ENCODE data around the gene RBMS3.
"Not testable (repeated sequence)": the region's sequence is repeated elsewhere in the genome, so short reads cannot be mapped to it uniquely, and the experiment has no call there.

RBMS3 gene

DNA sequence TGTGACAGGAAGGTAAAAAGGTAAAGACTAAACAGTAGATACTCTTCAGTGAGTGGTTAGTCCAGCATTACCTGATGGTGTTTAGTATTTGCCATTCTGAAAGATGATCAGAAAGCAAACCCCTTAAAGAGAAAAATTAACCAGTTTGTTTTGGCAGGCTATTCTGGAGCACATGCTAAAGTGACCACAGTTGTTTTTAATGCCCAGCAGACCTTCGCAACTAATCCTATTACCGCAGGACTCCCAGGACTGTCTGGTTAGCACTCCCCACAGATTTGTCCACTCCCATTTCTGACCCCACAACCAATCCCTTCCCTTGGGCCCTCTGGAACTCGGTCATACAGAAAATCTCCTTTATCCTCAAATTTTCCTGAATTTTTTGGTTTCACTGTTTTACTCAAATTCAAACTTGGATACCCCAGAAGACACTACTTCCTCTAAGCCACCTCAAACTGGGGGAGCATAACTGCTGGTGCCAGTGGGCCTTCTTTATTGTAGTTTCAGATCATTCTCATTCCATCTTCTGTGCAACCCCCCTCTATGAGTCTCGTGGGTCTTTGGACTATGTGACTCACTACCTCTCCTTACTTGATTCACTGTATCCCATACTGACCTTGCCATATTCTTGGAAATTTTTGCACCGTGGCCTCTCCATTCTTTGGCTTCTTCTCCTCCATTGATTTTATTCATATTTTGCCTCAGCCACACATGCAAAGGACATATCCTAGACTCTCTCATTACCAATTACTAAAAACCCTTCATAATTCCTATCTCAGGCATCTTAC lies 104.4 kb downstream of the RBMS3 start:
- DNase-seq (ENCODE audit: low read depth in 2 of 2) = no peak

DNA sequence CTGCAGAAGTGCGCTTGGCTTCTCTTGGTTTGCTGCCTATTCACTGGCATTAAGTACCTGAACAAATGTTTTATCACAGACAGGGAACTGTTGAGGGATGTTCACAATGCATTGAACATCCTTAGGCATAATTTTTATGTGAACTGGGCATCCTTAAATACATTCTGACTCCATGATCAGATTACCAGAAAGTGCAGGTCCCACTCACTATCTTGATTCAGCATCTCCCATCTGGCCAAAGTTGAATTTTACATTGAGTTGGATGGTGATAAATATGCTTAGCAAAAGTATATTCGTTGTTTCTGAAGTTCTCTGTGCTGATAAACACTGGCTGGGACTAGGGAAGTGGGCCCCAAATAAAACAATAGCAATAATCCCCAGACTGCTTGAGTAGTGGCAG lies 108.5 kb downstream of the RBMS3 start:
- no peak for DNase-seq (ENCODE audit: low read depth in 2 of 2)

DNA sequence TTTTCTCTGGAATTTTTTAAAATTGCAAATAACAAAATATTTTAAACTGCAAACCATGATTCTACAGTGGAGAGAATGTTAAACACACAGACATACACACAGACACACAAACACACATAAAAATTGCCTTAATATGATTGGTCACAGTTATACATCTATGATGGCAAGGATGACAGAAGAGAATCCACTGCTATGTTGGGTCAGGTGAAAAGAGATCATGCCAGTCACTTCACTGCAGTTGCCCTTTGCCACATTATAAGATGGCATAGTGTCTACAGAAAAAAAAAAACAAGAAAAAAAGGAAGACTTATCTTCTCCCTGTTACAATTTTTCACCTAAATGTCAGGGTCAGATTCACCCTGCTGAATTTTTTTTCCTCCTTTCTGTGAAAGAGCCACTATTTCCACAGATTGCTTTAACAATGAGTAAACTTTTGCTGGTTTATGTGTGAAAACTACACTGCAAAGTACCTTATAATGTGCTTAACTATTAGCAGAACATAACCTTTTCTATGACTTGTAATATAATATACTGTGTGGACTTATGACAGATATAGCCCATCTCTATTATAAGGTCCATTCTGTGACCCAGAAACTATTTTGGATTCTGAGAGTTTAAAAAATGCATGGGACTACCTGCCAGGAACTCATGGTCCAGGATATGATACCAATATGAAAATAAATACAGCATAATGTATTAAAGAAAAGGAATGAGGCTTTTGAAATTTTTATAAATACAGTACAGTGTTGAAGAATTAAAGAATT lies 111.9 kb downstream of the RBMS3 start:
- no peak for DNase-seq (ENCODE audit: low read depth in 2 of 2)

DNA sequence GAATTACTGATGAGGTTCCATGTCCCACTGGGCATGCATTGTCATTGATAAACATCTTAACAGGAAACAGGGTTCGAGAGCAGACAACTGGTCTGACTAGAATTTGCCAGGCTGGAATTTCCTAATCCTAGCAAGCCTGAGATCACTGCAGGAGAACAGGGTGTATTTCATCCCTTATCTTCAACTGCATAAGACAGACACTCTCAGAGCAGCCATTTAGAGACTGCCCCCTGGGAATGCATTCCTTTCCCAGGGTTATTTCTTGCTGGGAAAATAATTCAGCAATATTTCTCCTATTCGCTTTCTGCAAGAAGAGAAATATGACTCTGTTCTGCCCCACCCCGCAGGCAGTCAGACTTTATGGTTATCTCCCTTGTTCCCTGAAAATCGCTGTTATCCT lies 113.1 kb downstream of the RBMS3 start:
- not testable (repeated sequence) for DNase-seq (ENCODE audit: low read depth in 2 of 2)

DNA sequence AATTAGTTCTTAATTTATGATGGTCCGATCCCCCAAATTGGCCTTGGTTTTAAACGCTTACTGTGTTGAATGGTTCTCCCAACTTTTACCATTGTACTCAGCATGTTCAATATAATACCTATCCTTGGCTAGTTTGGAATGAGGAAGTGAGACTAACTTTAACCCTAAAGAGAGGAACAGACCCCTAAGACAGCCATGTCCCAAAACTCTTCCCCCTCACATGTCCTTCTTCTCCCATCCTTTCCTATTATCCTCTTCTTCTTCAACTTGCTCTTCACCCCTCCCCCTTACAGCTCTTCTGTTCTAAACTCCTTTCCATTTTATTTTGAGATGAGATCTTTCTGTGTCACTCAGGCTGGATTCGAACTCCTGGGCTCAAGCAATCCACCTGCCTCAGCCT lies 116.5 kb downstream of the RBMS3 start:
- DNase-seq (ENCODE audit: low read depth in 2 of 2) = no peak

DNA sequence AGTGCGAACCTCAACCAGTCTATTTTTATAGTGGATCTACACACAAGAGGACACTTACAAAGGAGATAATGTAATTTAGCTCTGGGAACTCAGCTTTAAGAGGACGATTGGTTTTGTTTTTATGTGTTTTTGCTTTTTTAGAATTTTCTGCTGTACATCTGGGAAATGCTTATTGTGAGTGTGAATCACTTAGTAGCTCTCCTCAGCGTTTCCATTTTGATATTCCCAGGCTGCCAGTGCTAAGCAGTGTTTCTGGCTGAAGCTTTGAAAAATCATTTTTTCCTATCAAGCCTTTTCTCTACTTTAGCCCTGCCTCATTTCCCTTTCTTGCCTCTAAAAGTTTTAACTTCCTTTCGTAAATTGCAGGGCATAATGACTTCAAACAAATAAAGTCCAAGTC lies 117.9 kb downstream of the RBMS3 start:
- DNase-seq (ENCODE audit: low read depth in 2 of 2) = no peak

DNA sequence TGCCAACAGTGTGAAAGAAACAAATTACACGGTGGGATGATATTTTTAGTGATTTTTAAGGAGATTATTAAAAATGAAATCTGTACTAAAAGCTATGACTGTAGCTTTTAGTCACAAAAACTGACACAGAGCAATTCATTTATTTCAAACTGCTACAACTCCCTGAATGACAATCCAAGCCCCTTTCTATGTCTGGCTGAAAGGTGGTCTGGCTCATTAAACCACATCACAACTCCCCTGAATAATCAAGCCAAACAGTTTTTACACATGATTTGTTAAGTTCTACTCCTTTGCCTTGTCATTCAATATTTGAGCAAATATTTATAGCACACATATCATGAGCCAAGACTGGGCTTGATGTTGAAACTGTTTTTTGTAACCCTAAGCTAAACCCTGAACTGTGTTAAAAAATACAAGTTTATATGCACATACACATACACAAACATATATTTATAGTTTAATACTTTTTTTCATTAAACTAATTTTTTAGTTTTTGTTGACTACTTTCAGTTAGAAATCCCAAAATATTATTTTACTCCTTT lies 125.5 kb downstream of the RBMS3 start:
- DNase-seq (ENCODE audit: low read depth in 2 of 2) = no peak

DNA sequence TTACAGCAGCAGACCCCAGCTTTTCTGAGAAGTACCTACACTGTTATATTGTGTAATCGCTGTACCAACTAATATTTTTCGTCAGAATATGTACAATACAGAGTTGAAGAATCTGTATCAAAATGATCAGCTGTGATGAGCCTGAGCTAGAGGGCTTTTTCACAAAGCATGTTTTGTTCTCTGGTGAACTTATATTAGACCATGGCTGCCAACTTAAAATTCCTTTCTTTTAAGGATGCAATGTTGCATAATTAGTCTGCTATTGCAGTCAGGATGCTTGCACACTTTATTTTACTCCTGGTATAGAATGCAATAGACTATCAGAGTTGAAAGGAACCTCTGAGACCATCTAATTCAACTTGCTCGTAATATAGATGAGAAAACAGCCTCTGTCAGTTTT lies 127.8 kb downstream of the RBMS3 start:
- no peak for DNase-seq (ENCODE audit: low read depth in 2 of 2)

DNA sequence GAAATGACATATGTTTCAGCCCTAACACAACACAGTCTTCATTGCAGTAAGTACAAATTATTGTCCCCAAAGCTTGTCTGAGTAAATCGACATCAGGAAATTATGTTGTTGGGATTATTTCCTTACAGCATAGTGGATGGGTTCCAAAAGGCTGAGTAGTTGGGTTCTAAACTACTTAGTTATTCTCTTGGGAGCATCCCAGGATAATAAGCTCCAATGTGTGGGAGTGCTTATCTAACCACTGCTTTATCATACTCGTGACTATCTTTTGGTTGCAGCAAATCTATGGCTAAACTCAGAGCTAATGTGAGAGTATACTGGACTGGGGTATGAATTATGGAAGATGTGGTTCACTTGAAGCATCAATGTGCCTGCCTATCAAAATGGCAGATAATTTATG lies 128.5 kb downstream of the RBMS3 start:
- DNase-seq (ENCODE audit: low read depth in 2 of 2) = no peak

DNA sequence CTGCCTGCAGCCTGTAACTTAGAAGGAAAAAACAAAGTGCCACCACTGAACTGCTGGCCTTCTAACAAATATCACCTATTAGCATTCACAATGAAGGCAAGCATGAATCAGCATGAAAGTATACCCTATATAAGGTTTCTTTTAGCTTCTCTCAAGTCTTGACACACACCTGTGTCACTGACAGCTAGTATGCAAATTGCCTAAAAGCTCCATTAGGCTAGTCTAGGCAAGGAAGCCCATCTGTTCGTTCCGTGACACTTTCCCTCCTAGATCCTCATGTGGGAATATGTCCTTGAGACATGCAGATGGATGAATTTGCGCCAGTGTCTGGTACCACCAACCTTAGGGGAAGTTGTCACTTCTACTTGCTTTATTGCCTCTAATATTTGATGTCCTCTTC lies 129.3 kb downstream of the RBMS3 start:
- no peak for DNase-seq (ENCODE audit: low read depth in 2 of 2)

DNA sequence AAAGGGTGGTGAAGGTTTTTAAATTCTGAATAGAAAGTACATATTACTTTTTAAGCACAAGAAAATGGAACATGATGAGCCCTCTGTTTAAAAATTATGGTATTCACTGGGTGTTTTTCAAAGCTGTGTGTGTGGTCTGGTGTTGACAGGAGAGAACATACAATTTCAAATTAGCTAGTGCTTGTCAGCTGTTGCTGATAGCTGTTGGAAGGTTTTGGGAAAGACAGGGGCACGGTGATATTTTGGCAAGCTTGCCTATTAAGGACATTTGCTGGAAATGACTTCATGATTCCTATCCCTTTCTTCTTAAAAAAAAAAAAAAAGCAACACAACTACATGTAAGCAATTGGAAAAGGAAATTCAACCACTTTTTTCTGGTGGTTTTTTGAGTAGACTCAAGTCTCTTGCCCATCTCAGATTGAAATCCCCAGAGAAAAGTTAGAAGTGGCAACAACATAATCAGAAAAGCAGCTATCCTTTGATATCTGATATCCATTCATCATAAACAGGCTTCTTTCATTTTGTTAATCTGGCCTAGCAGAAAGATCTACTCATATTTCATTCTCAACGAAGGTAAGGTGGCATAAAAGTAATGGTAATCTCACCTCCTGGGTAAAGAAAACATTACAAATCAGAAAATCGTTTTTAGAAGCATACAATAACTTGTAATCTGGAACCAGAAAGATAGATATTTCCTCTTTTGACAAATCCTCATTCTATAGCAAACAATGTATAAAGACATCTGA lies 130.0 kb downstream of the RBMS3 start:
- no peak for DNase-seq (ENCODE audit: low read depth in 2 of 2)

DNA sequence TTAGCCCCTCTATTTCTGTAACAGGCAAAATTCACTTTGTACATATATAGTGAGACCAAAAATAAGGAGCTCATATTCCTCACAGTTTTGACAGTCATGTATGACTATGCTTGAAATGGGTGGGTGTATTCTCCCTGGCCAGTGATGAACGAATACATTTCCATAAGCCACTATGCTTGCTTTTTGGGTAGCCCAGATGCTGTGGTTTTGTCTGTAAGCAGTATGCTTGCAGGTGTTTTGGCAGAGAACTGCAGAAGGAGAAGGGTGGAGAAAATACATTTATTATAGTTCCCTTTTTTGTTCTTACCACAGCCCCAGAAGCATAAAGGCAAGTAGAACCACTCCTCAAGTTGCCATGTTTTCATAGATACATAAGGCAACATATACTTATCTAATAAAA lies 131.2 kb downstream of the RBMS3 start:
- DNase-seq (ENCODE audit: low read depth in 2 of 2) = no peak

DNA sequence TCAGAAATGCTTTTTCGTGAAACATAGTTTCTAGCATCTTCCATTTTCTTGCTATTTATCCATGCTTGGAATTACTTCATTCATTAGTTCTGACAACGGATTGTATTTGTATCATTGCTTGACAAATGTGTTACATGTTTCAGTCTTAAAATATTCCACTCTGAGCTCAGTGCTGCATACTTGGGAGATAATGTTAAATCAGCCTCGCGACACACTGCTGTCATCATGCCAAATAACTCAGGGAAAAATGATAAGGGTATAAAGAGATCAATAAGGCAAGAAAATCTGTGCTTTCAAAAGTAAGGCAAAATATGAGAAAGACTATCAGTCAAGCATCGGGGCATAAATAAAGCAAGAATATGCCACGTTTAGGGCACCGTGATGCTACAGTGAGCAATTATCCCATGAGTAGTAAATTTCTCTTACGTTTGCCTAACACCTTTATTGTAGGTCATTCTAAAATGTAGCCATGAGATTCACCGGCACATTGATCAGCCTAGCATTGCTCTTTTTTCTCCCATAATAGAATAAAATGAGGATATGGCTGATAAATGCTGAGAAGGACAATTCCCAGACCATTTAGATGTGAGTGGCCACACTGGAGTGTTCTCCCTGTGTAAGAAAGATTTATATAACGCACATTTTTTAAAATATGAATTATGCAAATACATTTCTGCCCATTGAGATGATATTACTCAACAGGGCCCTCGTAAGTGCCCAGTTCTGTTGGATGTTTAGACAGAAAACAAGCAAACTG lies 133.8 kb downstream of the RBMS3 start:
- no peak for DNase-seq (ENCODE audit: low read depth in 2 of 2)

DNA sequence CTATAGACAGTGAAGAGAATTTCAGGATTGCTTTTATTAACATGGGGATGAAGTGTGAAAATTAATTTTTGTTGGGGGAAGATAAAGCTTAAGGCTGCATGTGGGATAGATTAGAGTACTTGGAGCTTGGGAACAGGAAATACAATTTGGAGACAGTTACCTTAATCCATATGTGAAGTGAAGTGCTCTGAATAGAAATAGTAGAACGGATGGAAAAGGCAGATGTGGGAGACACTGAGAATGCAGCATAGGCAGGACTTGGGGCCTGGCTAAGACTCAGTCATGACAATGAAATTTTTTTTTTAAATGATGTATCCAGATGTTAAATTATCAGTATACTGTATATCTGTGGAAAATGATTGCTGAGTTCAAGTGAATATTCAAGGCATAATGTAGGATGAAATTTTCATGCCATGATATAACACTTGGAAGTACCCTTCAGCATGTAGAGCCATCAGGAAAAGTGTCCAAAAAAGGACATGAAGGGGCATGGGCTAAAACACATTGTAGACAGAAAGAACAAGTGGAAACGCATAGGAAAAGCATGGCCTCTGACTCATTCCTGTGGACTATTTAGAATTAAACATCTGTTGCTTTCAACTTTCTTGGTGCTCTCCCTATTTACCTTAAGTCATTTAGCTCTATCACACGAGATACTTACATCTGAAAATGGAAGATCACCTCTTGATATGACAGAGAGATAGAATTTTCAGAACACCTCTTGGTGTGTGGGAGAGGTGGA lies 134.8 kb downstream of the RBMS3 start:
- no peak for DNase-seq (ENCODE audit: low read depth in 2 of 2)

DNA sequence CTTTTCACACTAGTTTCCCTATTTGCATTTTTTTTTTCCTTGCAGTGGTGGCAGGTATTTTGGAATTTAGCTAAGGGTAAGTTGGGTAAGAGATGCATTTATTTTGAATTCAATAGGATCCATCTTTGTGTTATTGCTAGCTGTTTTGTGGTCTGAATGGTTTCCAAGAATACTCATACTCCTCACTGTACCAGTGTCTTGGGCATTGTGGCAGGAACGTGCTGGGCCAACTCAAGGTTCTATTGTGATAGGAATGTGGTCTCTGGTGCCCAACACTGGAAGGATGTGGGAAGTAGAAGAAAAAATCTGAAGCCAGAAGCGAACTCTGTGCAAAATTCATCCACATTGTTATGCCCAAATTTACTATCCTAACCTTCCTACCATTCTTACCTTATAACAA lies 135.6 kb downstream of the RBMS3 start:
- DNase-seq (ENCODE audit: low read depth in 2 of 2) = no peak

DNA sequence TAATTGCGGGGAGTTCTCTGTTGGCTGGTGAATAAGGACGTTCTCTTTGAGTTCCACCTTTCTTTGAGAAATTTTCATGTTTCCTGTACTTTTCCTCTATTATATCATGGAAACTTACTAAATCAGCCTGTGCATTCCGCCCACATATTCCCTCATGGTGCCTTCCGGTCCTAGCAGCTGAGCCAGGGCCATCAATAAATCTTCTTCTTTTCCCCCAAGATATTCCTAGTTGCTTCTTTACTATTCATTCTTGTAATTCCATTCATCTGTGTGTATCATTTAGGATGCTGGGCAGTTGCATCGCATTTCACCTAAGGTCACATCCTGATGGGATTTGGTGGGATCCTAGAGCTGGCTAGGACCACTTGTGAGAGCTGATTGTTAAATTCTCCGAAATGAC lies 139.2 kb downstream of the RBMS3 start:
- DNase-seq (ENCODE audit: low read depth in 2 of 2) = no peak

DNA sequence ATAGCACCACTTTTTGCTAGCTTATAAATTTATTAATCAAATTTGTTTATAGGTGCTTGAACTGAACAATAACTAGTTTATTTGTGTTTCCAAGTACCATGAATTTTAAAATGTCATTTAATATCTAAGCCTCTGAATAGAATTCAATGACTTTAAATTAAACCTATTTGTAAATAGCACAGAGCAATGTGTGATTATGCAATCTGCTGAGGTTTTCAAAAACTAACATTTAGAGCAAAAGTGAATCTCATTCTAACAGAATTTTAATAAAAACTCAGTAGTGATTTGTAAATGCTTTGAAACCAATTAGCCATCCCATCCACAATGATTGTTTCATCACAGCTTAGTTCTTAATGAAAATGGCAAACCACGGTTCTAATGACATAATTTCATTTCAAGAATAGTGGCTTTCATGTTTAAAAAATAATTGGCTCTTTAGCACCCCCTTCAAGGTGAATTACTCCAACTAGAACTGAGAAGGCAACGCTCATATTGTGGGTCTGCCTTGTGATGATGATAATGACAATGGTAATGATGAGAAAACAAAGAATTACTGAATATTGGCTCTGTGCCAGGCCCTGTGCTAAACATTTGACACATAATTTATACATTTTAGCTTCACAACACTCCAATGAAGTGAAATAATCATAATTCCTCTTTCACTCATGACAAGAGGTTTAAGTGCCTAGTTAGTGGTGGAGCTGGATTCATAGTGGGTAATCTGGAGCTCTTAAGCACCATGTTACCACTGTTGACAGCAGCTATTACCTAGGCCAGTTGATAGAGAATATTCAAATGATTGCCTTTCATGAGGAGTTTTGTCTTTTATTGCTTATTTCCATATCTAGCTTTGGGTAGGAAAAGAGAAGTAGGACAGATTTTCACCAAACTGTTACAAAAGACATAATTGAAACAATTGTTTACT lies 145.7 kb downstream of the RBMS3 start:
- no peak for DNase-seq (ENCODE audit: low read depth in 2 of 2)

DNA sequence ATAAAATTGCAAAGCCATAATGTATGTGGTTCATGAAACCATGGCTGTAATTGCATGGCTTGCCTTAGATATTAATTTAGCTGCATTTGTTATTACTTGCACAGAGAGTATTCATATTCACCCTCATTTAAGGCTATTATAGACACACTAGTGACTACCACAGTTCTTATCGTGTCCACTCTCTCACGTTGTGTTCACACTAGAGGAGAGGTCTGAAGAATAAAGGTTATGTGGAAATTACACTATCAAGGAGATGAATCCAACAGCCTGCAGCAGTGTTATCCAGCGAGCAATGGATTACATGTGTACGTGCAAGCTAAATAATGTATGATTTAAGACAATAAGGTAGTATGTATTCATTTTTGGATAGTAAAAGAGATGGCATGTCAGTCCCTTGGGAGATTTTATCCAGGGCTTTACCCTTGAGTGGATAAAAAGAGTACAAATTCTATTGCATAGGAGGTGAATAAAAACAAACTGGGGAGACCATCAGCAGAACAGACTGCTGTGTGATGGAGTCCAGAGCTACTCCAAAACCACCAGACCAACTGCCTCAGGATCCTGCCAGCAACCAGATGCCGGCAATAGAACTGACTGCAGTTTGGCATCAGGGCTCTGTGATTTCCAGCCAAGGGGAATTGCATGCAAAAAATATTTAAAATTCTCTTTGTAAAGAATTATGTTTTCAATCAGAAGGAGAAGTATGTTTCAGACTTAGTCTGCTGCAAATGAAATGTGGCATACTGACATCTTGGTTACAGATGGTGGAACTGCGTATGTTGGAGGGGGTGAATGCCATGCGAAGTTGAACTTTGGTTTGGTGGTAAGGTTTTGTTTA lies 146.6 kb downstream of the RBMS3 start:
- DNase-seq (ENCODE audit: low read depth in 2 of 2) = no peak
